Esophagus muscularis mucosa (tissue), 4 donors: Measurements from ENCODE around the gene TGM3.
"Not testable (repeated sequence)": the region's sequence is repeated elsewhere in the genome, so short reads cannot be mapped to it uniquely, and the experiment has no call there.

Experiments
- EP300 ChIP-seq: sonication (generic); formaldehyde crosslinking; IDR thresholded peaks from one replicate; pipeline ENCODE4 v1.6.1; 2017; ENCODE audit warnings: antibody characterized with exemption
- POLR2A ChIP-seq: fragments of 450-650 bp; IDR thresholded peaks from one replicate; pipeline ENCODE4 v1.6.1; 2017; ENCODE audit warnings: antibody characterized with exemption, moderate library complexity, mild to moderate bottlenecking, low read depth
- POLR2AphosphoS5 ChIP-seq, 2 donors: sonication (generic); formaldehyde crosslinking; IDR thresholded peaks; one replicate each; pipeline ENCODE4 v1.6.1; 2017; ENCODE audit warnings: antibody characterized with exemption in 2 of 2
- TF ChIP-seq, protein P1 (sequence below), 3 experiments: fragments of 200-600 bp in 2 of 3; fragments of 450-650 bp in 1 of 3; sonication (generic) in 2 of 3; IDR thresholded peaks; one replicate each; pipeline ENCODE4 v1.5.1; 2017 to 2019; ENCODE audit warnings: antibody characterized with exemption in 3 of 3, mild to moderate bottlenecking in 2 of 3, moderate library complexity in 1 of 3

DNA sequence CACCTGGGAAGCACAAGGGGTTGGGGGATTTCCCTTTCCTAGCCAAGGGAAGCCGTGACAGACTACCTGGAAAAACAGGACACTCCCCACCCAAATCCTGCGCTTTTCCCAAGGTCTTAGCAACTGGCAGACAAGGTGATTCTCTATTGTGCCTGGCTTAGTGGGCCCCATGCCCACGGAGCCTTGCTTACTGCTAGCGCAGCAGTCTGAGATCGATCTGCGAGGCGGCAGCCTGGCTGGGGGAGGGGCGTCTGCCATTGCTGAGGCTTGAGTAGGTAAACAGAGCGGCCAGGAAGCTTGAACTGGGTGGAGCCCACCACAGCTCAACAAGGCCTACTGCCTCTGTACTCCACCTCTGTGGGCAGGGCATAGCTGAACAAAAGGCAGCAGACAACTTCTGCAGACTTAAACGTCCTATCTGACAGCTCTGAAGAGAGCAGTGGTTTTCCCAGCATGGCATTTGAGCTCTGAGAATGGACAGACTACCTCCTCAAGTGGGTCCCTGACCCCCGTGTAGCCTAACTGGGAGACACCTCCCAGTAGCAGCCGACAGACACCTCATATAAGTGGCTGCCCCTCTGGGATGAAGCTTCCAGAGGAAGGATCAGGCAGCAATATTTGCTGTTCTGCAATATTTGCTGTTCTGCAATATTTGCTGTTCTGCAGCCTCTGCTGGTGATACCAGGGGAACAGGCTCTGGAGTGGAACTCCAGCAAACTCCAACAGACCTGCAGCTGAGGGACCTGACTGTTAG lies 31.0 kb upstream of the TGM3 start:
- TF ChIP-seq, protein P1, sequence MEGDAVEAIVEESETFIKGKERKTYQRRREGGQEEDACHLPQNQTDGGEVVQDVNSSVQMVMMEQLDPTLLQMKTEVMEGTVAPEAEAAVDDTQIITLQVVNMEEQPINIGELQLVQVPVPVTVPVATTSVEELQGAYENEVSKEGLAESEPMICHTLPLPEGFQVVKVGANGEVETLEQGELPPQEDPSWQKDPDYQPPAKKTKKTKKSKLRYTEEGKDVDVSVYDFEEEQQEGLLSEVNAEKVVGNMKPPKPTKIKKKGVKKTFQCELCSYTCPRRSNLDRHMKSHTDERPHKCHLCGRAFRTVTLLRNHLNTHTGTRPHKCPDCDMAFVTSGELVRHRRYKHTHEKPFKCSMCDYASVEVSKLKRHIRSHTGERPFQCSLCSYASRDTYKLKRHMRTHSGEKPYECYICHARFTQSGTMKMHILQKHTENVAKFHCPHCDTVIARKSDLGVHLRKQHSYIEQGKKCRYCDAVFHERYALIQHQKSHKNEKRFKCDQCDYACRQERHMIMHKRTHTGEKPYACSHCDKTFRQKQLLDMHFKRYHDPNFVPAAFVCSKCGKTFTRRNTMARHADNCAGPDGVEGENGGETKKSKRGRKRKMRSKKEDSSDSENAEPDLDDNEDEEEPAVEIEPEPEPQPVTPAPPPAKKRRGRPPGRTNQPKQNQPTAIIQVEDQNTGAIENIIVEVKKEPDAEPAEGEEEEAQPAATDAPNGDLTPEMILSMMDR (IDR thresholded peaks at IDR 0.05), result not testable (repeated sequence)
- not testable (repeated sequence) for TF ChIP-seq POLR2AphosphoS5 (IDR thresholded peaks at IDR 0.05); POLR2A; EP300
